Skeletal muscle tissue (tissue), 4 donors: ENCODE results near the gene MFAP5. TPM values are rescaled to one million over a fixed set of nuclear protein-coding genes. Genes with fewer than 3 reads are reported as not detected.
"Not testable (repeated sequence)": the region's sequence is repeated elsewhere in the genome, so short reads cannot be mapped to it uniquely, and the experiment has no call there.

ENCODE experiments used
- H3K27ac ChIP-seq: one replicate; pipeline ENCODE4 v1.7.0; 2013; ENCODE audit warnings: mild to moderate bottlenecking, low read depth, low read length, inconsistent platforms
- H3K27me3 ChIP-seq, 3 donors: one replicate each; pipeline ENCODE4 v1.7.0; 2013; ENCODE audit warnings: low read length in 3 of 3; ENCODE audit not compliant: control insufficient read depth in 3 of 3, insufficient read depth in 3 of 3
- H3K36me3 ChIP-seq, 3 donors: one replicate each; pipeline ENCODE4 v1.7.0; 2013; ENCODE audit warnings: low read length in 3 of 3; ENCODE audit not compliant: control insufficient read depth in 3 of 3, insufficient read depth in 3 of 3
- H3K4me1 ChIP-seq, 3 donors: one replicate each; pipeline ENCODE4 v1.7.0; 2013; ENCODE audit warnings: low read length in 3 of 3, mild to moderate bottlenecking in 3 of 3; ENCODE audit not compliant: control insufficient read depth in 3 of 3, insufficient read depth in 3 of 3
- H3K4me3 ChIP-seq, 3 donors: one replicate each; pipeline ENCODE4 v1.7.0; 2013; ENCODE audit warnings: low read length in 3 of 3
- H3K9ac ChIP-seq, 3 donors: one replicate each; pipeline ENCODE4 v1.7.0; 2013; ENCODE audit warnings: low read length in 3 of 3, mild to moderate bottlenecking in 3 of 3, moderate library complexity in 2 of 3, low read depth in 1 of 3
- H3K9me3 ChIP-seq, 3 donors: one replicate each; pipeline ENCODE4 v1.7.0; 2013; ENCODE audit warnings: low read length in 3 of 3; ENCODE audit not compliant: control insufficient read depth in 3 of 3
- total RNA-seq: library from RNA; depleted of rRNA; stranded (reverse); fragments of >200 nt; gene quantifications from one replicate; pipeline ENCODE4 v1.2.3, GENCODE V29; 2014
- donor health status: Osteomylitis.

MFAP5 gene
- total RNA-seq, 1 donor from 2014 or later: 246 TPM

DNA sequence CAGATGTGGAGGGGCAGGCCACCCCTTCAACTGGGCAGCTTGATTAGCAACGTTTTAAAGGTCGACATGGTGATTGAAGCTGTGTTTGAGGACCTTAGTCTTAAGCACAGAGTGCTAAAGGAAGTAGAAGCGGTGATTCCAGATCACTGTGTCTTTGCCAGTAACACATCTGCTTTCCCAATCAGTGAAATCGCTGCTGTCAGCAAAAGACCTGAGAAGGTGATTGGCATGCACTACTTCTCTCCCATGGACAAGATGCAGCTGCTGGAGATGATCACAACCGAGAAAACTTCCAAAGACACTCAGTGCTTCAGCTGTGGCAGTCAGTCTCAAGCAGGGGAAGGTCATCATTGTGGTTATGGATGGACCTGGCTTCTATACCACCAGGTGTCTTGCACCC, 26.0 kb downstream of the MFAP5 start:
- H3K36me3 ChIP-seq: no peaks in the 10 kb centered on the region
- no peaks in the 10 kb centered on the region for H3K27me3 ChIP-seq

DNA sequence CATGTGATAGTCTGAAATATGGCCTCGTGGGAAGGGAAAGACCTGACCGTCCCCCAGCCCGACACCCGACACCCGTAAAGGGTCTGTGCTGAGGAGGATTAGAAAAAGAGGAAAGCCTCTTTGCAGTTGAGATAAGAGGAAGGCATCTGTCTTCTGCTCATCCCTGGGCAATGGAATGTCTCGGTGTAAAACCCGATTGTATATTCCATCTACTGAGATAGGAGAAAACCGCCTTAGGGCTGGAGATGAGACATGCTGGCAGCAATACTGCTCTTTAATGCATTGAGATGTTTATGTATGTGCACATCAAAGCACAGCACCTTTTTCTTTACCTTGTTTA, 26.6 kb downstream of the MFAP5 start:
- H3K36me3 ChIP-seq, H3K27me3 ChIP-seq: not testable (repeated sequence)

More for the DNA sequence above, 26.0 kb downstream of the MFAP5 start:
- Histone ChIP-seq H3K9ac (no peak overlapping the region), H3K27ac (no peak overlapping the region), H3K4me3 (no peak overlapping the region), H3K4me1 (no peaks in the 10 kb centered on the region), H3K9me3 (peaks cover 0 to 1% (median 0%) of the 10 kb centered on the region in 3 donors)

DNA sequence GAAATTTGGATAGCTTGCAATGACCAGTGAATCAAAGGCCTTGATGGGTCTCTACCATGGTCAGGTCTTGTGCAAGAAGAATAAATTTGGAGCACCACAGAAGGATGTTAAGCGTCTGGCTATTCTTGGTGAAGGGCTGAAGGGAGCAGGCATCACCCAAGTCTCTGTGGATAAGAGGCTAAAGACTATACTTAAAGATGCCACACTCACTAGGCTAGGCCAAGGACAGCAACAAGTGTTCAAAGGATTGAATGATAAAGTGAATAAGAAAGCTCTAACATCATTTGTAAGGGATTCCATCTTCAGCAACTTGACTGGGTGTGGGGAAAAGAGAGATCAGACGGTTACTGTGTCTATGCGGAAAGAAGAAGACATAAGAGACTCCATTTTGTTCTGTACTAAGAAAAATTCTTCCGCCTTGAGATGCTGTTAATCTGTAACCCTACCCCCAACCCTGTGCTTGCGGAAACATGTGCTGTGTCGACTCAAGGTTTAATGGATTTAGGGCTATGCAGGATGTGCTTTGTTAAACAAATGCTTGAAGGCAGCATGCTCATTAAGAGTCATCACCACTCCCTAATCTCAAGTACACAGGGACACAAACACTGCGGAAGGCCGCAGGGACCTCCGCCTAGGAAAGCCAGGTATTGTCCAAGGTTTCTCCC, 27.2 kb downstream of the MFAP5 start:
- H3K27ac ChIP-seq, H3K36me3 ChIP-seq, H3K9me3 ChIP-seq, H3K9ac ChIP-seq, H3K4me3 ChIP-seq, H3K4me1 ChIP-seq, H3K27me3 ChIP-seq: not testable (repeated sequence)

More for the DNA sequence above, 26.6 kb downstream of the MFAP5 start:
- H3K9me3 ChIP-seq, H3K9ac ChIP-seq, H3K27ac ChIP-seq, H3K4me1 ChIP-seq, H3K4me3 ChIP-seq: not testable (repeated sequence)

GRCh38 chr12:8630131-8630530, 32.5 kb downstream of the MFAP5 start:
- Histone ChIP-seq H3K27ac (no peak overlapping the region), H3K27me3 (no peaks in the 10 kb centered on the region), H3K9ac (no peak overlapping the region), H3K9me3 (peaks cover 0 to 1% (median 0%) of the 10 kb centered on the region in 3 donors), H3K4me1 (no peaks in the 10 kb centered on the region), H3K36me3 (no peaks in the 10 kb centered on the region), H3K4me3 (no peak overlapping the region)

DNA sequence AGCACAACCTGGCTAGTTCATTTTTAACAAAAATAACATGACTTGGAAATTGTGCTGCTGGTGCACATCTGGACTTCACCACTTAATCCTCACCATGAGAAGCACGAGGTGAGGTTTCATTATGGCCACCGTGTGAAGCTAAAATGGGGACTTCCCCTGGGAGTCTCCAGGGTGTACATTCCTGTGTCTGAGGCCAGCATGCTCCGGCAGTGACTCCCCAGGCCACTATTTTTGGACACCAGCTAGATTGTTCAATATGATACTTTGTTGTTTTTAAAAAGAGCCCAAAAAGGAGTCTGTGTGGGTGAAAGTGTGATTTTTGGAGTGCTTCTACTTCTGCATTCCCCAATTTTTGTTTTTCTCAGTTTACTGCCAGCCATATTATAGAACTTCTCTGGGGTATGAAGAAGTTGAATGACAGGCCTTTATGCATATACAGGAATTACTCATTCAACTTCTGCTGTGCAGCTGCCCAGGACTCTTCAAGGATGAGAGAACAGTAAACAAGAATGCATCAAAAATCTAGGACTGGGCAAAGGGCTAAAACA, 33.1 kb downstream of the MFAP5 start:
- H3K9ac ChIP-seq: no peak overlapping the region
- no peak overlapping the region for H3K27ac ChIP-seq
- no peaks in the 10 kb centered on the region for H3K27me3 ChIP-seq
- no peak overlapping the region for H3K4me3 ChIP-seq
- H3K9me3 ChIP-seq: no peaks in the 10 kb centered on the region
- H3K36me3 ChIP-seq: no peaks in the 10 kb centered on the region
- no peaks in the 10 kb centered on the region for H3K4me1 ChIP-seq

DNA sequence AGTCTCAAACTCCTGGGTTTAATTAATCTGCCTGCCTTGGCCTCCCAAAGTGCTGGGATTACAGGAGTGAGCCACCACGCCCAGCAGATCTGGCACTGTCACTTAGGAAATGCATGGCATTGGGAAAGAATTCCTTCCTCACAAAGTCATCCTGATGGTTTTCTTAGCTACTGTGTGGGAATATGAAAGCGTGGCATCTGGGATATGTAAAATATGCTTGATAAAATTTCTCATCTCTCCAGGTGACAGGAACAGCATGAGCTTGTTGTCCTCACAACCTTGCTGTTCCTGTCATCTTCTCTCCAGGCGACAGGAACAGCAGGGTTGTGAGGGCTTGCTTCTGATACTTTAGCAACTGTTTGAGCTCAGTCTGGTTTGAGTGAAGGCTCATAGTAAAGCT, 33.9 kb downstream of the MFAP5 start:
- Histone ChIP-seq H3K9me3 (no peaks in the 10 kb centered on the region), H3K4me3 (no peak overlapping the region), H3K9ac (no peak overlapping the region), H3K27ac (no peak overlapping the region), H3K4me1 (no peaks in the 10 kb centered on the region), H3K27me3 (no peaks in the 10 kb centered on the region), H3K36me3 (no peaks in the 10 kb centered on the region)

DNA sequence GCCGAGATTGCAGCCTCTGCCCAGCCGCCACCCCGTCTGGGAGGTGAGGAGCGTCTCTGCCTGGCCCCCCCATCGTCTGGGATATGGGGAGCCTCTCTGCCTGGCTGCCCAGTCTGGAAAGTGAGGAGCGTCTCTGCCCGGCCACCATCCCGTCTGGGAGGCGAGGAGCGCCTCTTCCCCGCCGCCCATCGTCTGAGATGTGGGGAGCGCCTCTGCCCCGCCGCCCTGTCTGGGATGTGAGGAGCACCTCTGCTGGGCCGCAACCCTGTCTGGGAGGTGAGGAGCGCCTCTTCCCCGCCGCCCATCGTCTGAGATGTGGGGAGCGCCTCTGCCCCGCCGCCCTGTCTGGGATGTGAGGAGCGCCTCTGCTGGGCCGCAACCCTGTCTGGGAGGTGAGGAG, 37.9 kb downstream of the MFAP5 start:
- H3K36me3 ChIP-seq, H3K27ac ChIP-seq, H3K27me3 ChIP-seq, H3K9ac ChIP-seq, H3K4me1 ChIP-seq, H3K9me3 ChIP-seq, H3K4me3 ChIP-seq: not testable (repeated sequence)

- Histone ChIP-seq H3K4me1 (no peaks in the 10 kb centered on the region), H3K9ac (no peak overlapping the region), H3K27ac (no peak overlapping the region), H3K9me3 (no peaks in the 10 kb centered on the region), H3K27me3 (no peaks in the 10 kb centered on the region), H3K4me3 (no peak overlapping the region), H3K36me3 (no peaks in the 10 kb centered on the region)
Observed at GRCh38 chr12:8622646-8623045, 40.0 kb downstream of the MFAP5 start.

DNA sequence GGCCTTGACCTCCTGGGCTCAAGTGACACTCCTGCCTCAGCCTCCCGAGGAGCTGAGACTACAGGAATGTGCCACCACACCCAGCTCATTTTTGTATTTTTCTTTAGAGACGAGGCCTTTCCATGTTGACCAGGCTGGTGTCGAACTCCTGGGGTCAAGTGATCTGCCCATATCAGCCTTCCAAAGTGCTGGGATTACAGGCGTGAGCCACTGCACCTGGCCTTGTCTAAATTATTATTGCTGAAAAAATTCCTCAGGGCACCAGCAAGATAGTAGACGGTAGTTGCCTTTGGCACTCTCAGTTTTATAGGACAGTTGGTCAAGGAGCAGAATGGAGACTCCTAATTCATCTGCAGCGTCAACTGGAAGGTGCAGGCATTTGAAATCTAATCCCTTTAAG, 47.4 kb downstream of the MFAP5 start:
- Histone ChIP-seq H3K4me3 (no peak overlapping the region), H3K9ac (no peak overlapping the region), H3K4me1 (no peaks in the 10 kb centered on the region), H3K27me3 (no peaks in the 10 kb centered on the region), H3K27ac (no peak overlapping the region), H3K9me3 (no peaks in the 10 kb centered on the region), H3K36me3 (no peaks in the 10 kb centered on the region)

DNA sequence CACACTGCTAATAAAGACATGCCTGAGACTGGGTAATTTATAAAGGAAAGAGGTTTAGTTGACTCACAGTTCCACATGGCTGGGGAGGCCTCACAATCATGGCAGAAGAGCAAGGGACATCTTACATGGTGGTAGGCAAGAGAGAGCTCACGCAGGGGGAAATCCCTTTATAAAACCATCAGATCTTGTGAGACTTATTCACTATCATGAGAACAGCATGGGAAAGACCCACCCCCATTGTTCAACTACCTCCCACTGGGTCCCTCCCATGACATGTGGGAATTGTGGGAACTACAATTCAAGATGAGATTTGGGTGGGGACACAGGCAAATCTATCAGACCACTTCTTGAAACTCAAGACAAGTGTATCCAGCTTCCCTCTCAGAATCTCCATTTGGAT, 48.7 kb downstream of the MFAP5 start:
- not testable (repeated sequence) for H3K4me3 ChIP-seq, H3K27me3 ChIP-seq, H3K36me3 ChIP-seq, H3K27ac ChIP-seq, H3K9me3 ChIP-seq, H3K9ac ChIP-seq, H3K4me1 ChIP-seq
